Duodenal mucosa (tissue), 2 donors: ENCODE data around the gene SIGLEC9.
A peak's percentile ranks its signal among the peaks of the same experiment; 100 is the strongest.

Experiments used
- H3K27ac ChIP-seq: one replicate; pipeline ENCODE4 v1.7.0; 2013; ENCODE audit warnings: low read depth, low read length
- H3K27me3 ChIP-seq, 2 donors: one replicate each; pipeline ENCODE4 v1.7.0; 2013; ENCODE audit warnings: low read length in 2 of 2, control low read depth in 1 of 2; ENCODE audit not compliant: insufficient read depth in 2 of 2, control insufficient read depth in 1 of 2
- H3K36me3 ChIP-seq, 2 donors: one replicate each; pipeline ENCODE4 v1.7.0; 2013; ENCODE audit warnings: low read length in 2 of 2, control low read depth in 1 of 2; ENCODE audit not compliant: insufficient read depth in 2 of 2, control insufficient read depth in 1 of 2
- H3K4me1 ChIP-seq, 2 donors: one replicate each; pipeline ENCODE4 v1.7.0; 2013; ENCODE audit warnings: low read length in 2 of 2, control low read depth in 1 of 2; ENCODE audit not compliant: insufficient read depth in 2 of 2, control insufficient read depth in 1 of 2
- H3K4me3 ChIP-seq, 2 donors: one replicate each; pipeline ENCODE4 v1.7.0; 2013; ENCODE audit warnings: low read length in 2 of 2, low read depth in 1 of 2
- H3K9ac ChIP-seq, 2 donors: one replicate each; pipeline ENCODE4 v1.7.0; 2013; ENCODE audit warnings: low read length in 2 of 2, low read depth in 1 of 2
- H3K9me3 ChIP-seq, 2 donors: one replicate each; pipeline ENCODE4 v1.7.0; 2013; ENCODE audit warnings: low read length in 2 of 2, control low read depth in 1 of 2; ENCODE audit not compliant: control insufficient read depth in 1 of 2

SIGLEC9 gene

DNA sequence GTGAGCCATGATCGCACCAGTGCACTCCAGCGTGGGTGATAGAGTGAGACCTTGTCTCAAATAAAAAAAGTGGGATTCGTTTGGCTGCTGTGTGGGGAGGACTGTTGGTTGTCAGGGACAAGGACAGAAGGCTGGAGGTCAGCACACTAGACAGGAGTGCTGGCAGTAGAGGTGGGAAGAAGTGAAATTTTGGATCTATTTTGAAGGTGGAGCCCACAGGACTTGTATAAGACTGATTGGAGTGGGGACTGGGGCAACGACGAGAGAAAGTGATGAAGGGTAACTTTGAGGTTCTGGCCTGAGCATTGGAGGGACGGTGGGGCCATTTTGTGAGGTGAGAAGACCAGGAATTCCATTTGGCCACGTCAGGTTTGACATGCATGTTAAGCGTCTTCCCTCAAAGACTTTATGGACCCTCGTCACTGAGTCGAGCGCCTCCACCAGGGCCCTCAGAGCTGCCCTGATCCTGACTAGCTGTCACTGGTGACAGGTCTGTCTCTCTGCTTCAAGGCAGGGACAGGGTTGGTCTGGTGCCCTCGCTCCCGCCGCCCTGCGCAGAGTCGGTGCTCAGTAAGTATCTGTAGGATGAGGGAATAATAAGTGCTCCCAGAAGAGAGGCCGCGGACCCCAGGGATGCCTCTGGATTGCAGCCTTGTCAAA lies 17.2 kb upstream of the SIGLEC9 start:
- Histone ChIP-seq H3K27me3 (peaks cover 0 to under 1% of the 10 kb centered on the region in 2 donors), H3K4me3 (peak overlapping the region; percentile 96 to 97), H3K9ac (peak overlapping the region; percentile 81 to 85), H3K36me3 (peaks cover 5 to 15% of the 10 kb centered on the region in 2 donors), H3K27ac (no peak overlapping the region), H3K9me3 (no peaks in the 10 kb centered on the region), H3K4me1 (peaks cover 5 to 12% of the 10 kb centered on the region in 2 donors)

GRCh38 chr19:51108066-51108804 lies 16.5 kb upstream of the SIGLEC9 start, which contains the start of gene CTU1:
TSS of gene CTU1 (minus strand) at chr19:51108409. CDS start at chr19:51104569, 3,840 bp downstream.
- Histone ChIP-seq H3K4me3 (peak within 1 kb of the TSS; percentile 96 to 97), H3K27me3 (peaks cover 0 to 2% of the 10 kb centered on the region in 2 donors), H3K9me3 (no peaks in the 10 kb centered on the region), H3K36me3 (peaks cover 5 to 13% of the 10 kb centered on the region in 2 donors), H3K4me1 (peaks cover 5 to 12% of the 10 kb centered on the region in 2 donors), H3K27ac (no peak within 1 kb of the TSS), H3K9ac (peak within 1 kb of the TSS; percentile 81 to 85)

DNA sequence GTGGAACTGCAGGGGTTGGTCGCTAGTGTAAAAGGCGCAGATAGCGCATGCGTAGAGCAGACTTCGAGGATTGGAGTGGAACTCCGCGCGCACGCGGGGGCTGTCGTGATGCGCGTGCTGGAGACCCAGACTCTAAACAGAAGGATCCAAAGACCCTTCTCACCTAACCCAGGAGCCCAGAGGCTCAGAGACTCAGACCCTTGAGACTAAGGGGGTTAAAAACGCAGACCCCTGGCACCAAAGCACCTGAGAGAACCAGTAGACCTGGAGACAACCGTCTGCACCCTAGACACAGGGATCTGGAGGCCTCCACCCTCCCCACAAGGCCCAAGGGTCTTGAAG lies 15.9 kb upstream of the SIGLEC9 start:
- H3K27me3 ChIP-seq: peaks cover 0 to 2% of the 10 kb centered on the region in 2 donors
- no peaks in the 10 kb centered on the region for H3K9me3 ChIP-seq
- peaks cover 1 to 10% of the 10 kb centered on the region in 2 donors for H3K36me3 ChIP-seq
- peaks cover 5 to 12% of the 10 kb centered on the region in 2 donors for H3K4me1 ChIP-seq
- H3K27ac ChIP-seq: no peak overlapping the region
- peak overlapping the region; percentile 81 to 85 for H3K9ac ChIP-seq
- peak overlapping the region; percentile 96 to 97 for H3K4me3 ChIP-seq

DNA sequence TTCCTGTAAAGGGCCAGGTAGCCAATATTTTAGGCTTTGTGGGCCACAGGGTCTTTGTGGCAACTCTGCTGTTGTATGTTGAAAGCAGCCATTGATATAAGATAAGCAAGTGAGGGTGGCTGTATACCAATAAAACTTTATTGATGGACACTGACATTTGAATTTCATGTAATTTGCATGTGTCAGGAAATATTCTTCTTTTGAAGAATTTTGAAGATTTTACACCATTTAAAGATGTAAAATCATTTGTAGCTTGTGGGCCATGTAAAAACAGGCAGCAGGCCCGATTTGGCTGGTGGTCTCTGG lies 14.1 kb upstream of the SIGLEC9 start:
- Histone ChIP-seq H3K4me3 (no peak overlapping the region), H3K4me1 (peaks cover 5 to 12% of the 10 kb centered on the region in 2 donors), H3K36me3 (no peaks in the 10 kb centered on the region), H3K9ac (no peak overlapping the region), H3K27ac (no peak overlapping the region), H3K27me3 (peaks cover 0 to 2% of the 10 kb centered on the region in 2 donors), H3K9me3 (no peaks in the 10 kb centered on the region)

- peaks cover 2 to 3% of the 10 kb centered on the region in 2 donors for H3K27me3 ChIP-seq
- no peak overlapping the region for H3K27ac ChIP-seq
- H3K4me3 ChIP-seq: no peak overlapping the region
- H3K4me1 ChIP-seq: peaks cover 5 to 12% of the 10 kb centered on the region in 2 donors
- H3K9ac ChIP-seq: no peak overlapping the region
- no peaks in the 10 kb centered on the region for H3K36me3 ChIP-seq
- no peaks in the 10 kb centered on the region for H3K9me3 ChIP-seq
Measured at GRCh38 chr19:51111606-51112005, 13.1 kb upstream of the SIGLEC9 start.

DNA sequence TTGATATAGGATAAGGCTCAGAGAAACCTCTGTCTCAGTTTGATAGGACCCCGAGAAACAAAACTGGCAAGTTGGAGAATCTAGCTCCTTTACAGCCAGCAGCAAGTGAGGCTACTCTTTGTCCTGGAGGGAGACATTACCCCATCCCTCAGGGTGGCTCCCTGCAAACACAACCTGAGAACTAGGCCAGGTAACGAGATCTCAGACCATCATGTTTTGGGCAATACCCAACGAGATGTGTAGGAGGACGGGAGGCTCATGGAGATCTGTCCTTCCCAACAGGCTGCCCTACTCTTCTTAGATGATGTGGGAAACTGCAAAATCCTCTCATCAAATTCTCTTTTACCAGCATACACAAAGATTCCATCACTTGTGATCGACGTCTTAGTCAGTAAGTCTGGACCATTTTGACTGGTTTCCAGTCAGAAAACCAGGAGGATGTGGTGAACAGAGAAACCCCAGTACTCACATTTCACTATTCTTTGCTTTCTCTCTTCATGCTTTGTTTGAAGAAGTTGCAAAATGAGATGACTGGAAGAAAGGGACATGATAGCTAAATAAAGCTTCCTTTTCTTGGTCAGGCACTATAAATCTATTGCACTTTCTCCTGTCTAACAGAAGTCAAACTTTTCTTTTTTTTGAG lies 10.5 kb upstream of the SIGLEC9 start:
- Histone ChIP-seq H3K27me3 (peaks cover 2 to 3% of the 10 kb centered on the region in 2 donors), H3K9ac (no peak overlapping the region), H3K36me3 (no peaks in the 10 kb centered on the region), H3K9me3 (no peaks in the 10 kb centered on the region), H3K27ac (no peak overlapping the region), H3K4me3 (no peak overlapping the region), H3K4me1 (no peaks in the 10 kb centered on the region)

DNA sequence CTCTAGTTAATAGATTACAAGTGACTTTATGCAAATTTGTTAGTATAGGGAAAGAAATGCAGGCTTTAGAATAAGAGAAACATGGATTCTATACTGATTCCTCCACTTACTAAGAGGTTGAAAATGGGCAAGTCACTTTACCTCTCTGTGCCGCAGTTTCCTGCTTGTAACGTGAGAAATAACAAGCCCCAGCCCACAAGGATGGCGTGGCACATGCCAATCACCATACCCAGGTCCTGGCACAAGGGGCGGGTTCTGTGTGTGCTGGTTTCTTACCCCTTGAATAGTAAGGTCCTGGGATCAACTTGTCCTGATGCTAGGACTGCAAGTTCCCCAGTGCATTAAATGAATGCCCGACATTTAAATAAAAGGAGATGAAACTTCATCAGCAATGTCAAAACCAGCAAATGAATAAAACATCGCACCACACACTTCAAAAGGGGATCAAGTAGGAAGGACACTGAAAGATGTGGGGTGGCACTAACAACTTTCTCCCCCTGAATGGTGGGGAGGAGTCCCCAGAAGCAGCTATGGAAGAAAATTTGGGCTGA lies 7.9 kb upstream of the SIGLEC9 start:
- no peaks in the 10 kb centered on the region for H3K9me3 ChIP-seq

DNA sequence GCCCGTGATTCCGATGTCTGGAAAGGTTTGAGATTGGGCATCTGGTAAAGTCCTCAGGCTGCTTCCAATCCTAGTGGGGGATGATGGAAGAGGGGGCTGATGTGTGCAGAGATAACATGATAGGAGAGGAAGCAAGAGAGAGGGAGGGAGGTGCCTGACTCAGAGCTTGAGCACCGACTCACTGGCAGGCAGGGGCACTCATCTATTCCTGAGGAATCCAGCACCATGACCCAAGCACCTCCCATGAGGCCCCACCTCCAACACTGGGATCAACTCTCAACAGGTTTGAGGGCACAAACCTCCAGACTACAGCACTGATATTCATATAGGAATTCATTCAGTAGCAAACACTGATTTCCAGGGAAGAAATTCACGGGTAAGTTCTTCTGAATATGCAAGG lies 5.6 kb upstream of the SIGLEC9 start:
- no peak overlapping the region for H3K9ac ChIP-seq
- no peaks in the 10 kb centered on the region for H3K36me3 ChIP-seq
- peaks cover 0 to 3% of the 10 kb centered on the region in 2 donors for H3K27me3 ChIP-seq
- no peak overlapping the region for H3K27ac ChIP-seq
- no peak overlapping the region for H3K4me3 ChIP-seq
- no peaks in the 10 kb centered on the region for H3K9me3 ChIP-seq
- H3K4me1 ChIP-seq: no peaks in the 10 kb centered on the region

More for the DNA sequence above, 7.9 kb upstream of the SIGLEC9 start:
- Histone ChIP-seq H3K27me3 (peaks cover 2 to 3% of the 10 kb centered on the region in 2 donors), H3K36me3 (no peaks in the 10 kb centered on the region), H3K27ac (no peak overlapping the region), H3K9ac (no peak overlapping the region), H3K4me3 (no peak overlapping the region), H3K4me1 (no peaks in the 10 kb centered on the region)

DNA sequence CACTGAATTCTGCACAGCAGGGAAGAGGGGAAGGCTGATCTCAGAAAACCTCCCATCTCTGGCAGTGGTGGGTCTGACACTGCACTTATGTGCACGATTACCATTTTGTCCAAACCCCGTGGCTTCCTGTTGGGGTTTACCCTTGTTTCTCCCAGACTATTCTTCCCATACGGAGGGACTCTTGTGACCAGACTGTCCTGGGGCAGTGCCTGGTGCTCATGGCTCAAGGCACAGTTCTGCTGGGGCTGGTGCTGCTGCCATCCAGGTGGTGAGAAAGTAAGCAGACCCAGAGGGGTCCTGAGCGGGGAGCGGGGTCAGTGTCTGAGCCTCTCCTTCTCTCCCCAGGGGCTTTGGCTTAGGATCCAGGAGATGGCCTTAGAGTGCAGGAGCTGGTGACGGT lies 5.1 kb upstream of the SIGLEC9 start:
- H3K27ac ChIP-seq: no peak overlapping the region
- no peak overlapping the region for H3K4me3 ChIP-seq
- peaks cover 0 to 3% of the 10 kb centered on the region in 2 donors for H3K27me3 ChIP-seq
- no peaks in the 10 kb centered on the region for H3K9me3 ChIP-seq
- no peak overlapping the region for H3K9ac ChIP-seq
- H3K36me3 ChIP-seq: no peaks in the 10 kb centered on the region
- H3K4me1 ChIP-seq: no peaks in the 10 kb centered on the region

- Histone ChIP-seq H3K36me3 (no peaks in the 10 kb centered on the region), H3K4me3 (no peak overlapping the region), H3K27ac (no peak overlapping the region), H3K27me3 (peaks cover 0 to 3% of the 10 kb centered on the region in 2 donors), H3K9ac (no peak overlapping the region), H3K9me3 (no peaks in the 10 kb centered on the region), H3K4me1 (no peaks in the 10 kb centered on the region)
Measured at GRCh38 chr19:51120160-51120559, 4.5 kb upstream of the SIGLEC9 start.
